Heart left ventricle (tissue), 16 donors: ENCODE measurements around the gene TOPAZ1. TPM values are rescaled to one million over a fixed set of nuclear protein-coding genes. Genes with fewer than 3 reads are reported as not detected.

ENCODE experiments used
- ATAC-seq, 4 donors: fragments of 200-7000 bp; cut with Tn5 transposase; one replicate each; pipeline ENCODE4 v1.9.1; 2020 to 2022; ENCODE audit warnings: moderate library complexity in 4 of 4, mild to moderate bottlenecking in 3 of 4, moderate number of reproducible peaks in 1 of 4
- DNase-seq, 5 donors: peaks; one replicate each; pipeline ENCODE4 v3.0.0-alpha.2; 2020
- H3K27ac ChIP-seq, 12 donors: fragments of 200-600 bp; sonication (generic) in 4 of 12; one replicate each; pipeline versions ENCODE4 v1.5.0 to v1.8.0; 2016 to 2022; ENCODE audit warnings: mild to moderate bottlenecking in 2 of 12
- H3K27me3 ChIP-seq, 9 donors: fragments of 200-600 bp; sonication (generic) in 2 of 9; one replicate each; pipeline versions ENCODE4 v1.5.1 to v1.8.0; 2016 to 2022; ENCODE audit warnings: mild to moderate bottlenecking in 3 of 9
- H3K36me3 ChIP-seq, 9 donors: fragments of 200-600 bp; sonication (generic) in 2 of 9; one replicate each; pipeline versions ENCODE4 v1.5.0 to v1.8.0; 2018 to 2022; ENCODE audit warnings: mild to moderate bottlenecking in 2 of 9
- H3K4me1 ChIP-seq, 12 donors: fragments of 200-600 bp; sonication (generic) in 4 of 12; one replicate each; pipeline versions ENCODE4 v1.5.0 to v1.8.0; 2016 to 2022; ENCODE audit warnings: mild to moderate bottlenecking in 3 of 12
- H3K4me3 ChIP-seq, 12 donors: fragments of 200-600 bp; sonication (generic) in 4 of 12; one replicate each; pipeline versions ENCODE4 v1.5.0 to v1.8.0; 2017 to 2022; ENCODE audit warnings: mild to moderate bottlenecking in 9 of 12, moderate library complexity in 4 of 12
- H3K9me3 ChIP-seq, 12 donors: fragments of 200-600 bp; sonication (generic) in 4 of 12; one replicate each; pipeline versions ENCODE4 v1.5.0 to v1.8.0; 2016 to 2022; ENCODE audit warnings: mild to moderate bottlenecking in 1 of 12
- CTCF ChIP-seq, 12 donors: fragments of 200-600 bp; sonication (generic) in 4 of 12; IDR thresholded peaks; one replicate each; pipeline versions ENCODE4 v1.5.0 to v1.8.0; 2018 to 2022; ENCODE audit warnings: antibody characterized with exemption in 12 of 12, mild to moderate bottlenecking in 5 of 12
- POLR2A ChIP-seq, 2 donors: fragments of 450-650 bp; IDR thresholded peaks; one replicate each; pipeline ENCODE4 v1.6.1; 2017; ENCODE audit warnings: antibody characterized with exemption in 2 of 2, mild to moderate bottlenecking in 2 of 2, moderate library complexity in 2 of 2
- WGBS, 4 donors: extraction: QIAGEN DNeasy Blood & Tissue Kit in 2 of 4; methylation state at CpG; one replicate each; pipeline versions ENCODE4 v1.1.5 to v1.1.7; 2013 to 2018; 5-methylcytosine and 5-hydroxymethylcytosine counted together
- intact Hi-C, 10 donors: fragments of 100-400 bp; cut with DNase I; formaldehyde crosslinking; loops; one replicate each; pipeline versions ENCODE4 v1.11.1 to v1.14.2; 2022
- polyA plus RNA-seq, 2 donors: library from polyadenylated mRNA; stranded (reverse); fragments of 200-250 nt; gene quantifications; one replicate each; pipeline ENCODE4 v1.2.3, GENCODE V29; 2013
- total RNA-seq, 9 donors: library from RNA; depleted of rRNA in 2 of 9; stranded (reverse); fragments of >200 nt in 2 of 9; fragmentation: NEBNext Ultra II Directional in 3 of 9; extraction: Animal tissue kit (Norgen Biotek cat#: 25700) in 3 of 9; gene quantifications; one replicate each; pipeline versions ENCODE4 v1.1.0 to v1.2.4, GENCODE V29; 2016 to 2023
- donor health status: ischemic (EF 13 %, LVEDD 7.1; RV severe dilation, severe dysfunction).
- donor health status: healthy with polysubstance abuse.
- donor health status: DM: no; HTN: yes; CAD: no.
- donor health status: DM: no; HTN: no; CAD: no.
- donor health status: ischemic (EF 25% LVEDD 6.9; RV normal size, moderate dysfunction).
- donor health status: ischemic (EF 25% LVEDD 5.7; RV mildly dilated, moderate dysfunction).
- donor health status: healthy.
- donor health status: DM: yes; HTN: yes; CAD: no.
- donor health status: ischemic (EF 35%, LVEDD 5.7; RV mildly dilated, moderate dysfunction).
- donor health status: nonischemic (EF 11% LVEDD 7.7; RV severe dilation, severe dysfunction).
- donor health status: DM: yes; HTN: yes; CAD: no.
- donor health status: PGD.
- donor health status: ischemic (EF 29% LVEDD 5.4; RV normal size, mild dysfunction).
- donor health status: nonischemic (EF 23%, LVEDD 6.1; RV moderate dilation, normal function).

The TOPAZ1 gene
- total and polyA plus RNA-seq, 11 donors: not detected

GRCh38 chr3:44321335-44321734 lies 79.6 kb downstream of the TOPAZ1 start:
- WGBS, 4 donors: 51 to 66% (median 53%) methylated on average over 3 of the region's 3 CpGs
- H3K36me3 ChIP-seq: no peaks in the 10 kb centered on the region
- no peak overlapping the region for H3K4me3 ChIP-seq
- peaks cover 0 to 7% (median 0%) of the 10 kb centered on the region in 9 donors for H3K27me3 ChIP-seq
- ATAC-seq (no peak), DNase-seq (no peak)
- H3K27ac ChIP-seq: no peak overlapping the region
- no peaks in the 10 kb centered on the region for H3K4me1 ChIP-seq
- intact Hi-C loops: loop anchor here in 4 of 10 donors (5.0 to 10.0 kb wide), 4 partner anchors 116 to 303 kb away; partner anchors contain the start of genes ZNF445 (in 4 of the 4) and ZNF197 (in 1 of the 4)
- no peaks in the 10 kb centered on the region for H3K9me3 ChIP-seq
- TF ChIP-seq CTCF (IDR thresholded peaks at IDR 0.05): no peak
- no peak for TF ChIP-seq POLR2A (IDR thresholded peaks at IDR 0.05)

GRCh38 chr3:44323341-44323955 lies 81.8 kb downstream of the TOPAZ1 start:
- peak; percentile 60 to 92 (median 82) for TF ChIP-seq CTCF (IDR thresholded peaks at IDR 0.05)
- no peak for TF ChIP-seq POLR2A (IDR thresholded peaks at IDR 0.05)
- no peak overlapping the region for H3K27ac ChIP-seq
- H3K27me3 ChIP-seq: no peaks in the 10 kb centered on the region
- no peaks in the 10 kb centered on the region for H3K9me3 ChIP-seq
- WGBS, 4 donors: 3 to 6% (median 4%) methylated on average over 4 of the region's 4 CpGs
- DNase-seq (peak in 4 of 5 donors; percentile 53 to 73 (median 60)), ATAC-seq (peak in 2 of 4 donors; percentile 34 to 48)
- no peaks in the 10 kb centered on the region for H3K4me1 ChIP-seq
- intact Hi-C loops: loop anchor here in 4 of 10 donors (5.0 to 10.0 kb wide), 4 partner anchors 114 to 301 kb away; partner anchors contain the start of genes ZNF445 (in 4 of the 4) and ZNF197 (in 1 of the 4)
- no peak overlapping the region for H3K4me3 ChIP-seq
- H3K36me3 ChIP-seq: no peaks in the 10 kb centered on the region

DNA sequence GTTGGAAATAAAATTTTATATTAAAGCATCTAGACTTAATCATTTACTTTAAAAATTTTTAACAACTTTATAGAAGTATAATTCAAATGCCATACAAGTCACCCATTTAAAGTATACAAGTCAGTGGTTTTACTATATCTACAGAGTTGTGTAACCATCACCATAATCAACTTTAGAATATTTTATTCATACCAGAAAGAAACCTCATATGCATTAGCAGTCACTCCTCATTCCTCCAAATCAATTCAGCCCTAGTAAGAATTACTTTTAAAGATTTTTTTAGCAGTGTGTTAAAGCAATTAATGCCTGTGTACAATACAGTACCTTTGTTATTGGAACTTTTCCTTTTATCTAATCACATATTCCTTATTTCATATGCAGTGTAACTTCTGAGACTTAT lies 82.9 kb downstream of the TOPAZ1 start:
- no peaks in the 10 kb centered on the region for H3K4me1 ChIP-seq
- no peak for ATAC-seq
- no peak overlapping the region for H3K4me3 ChIP-seq
- DNase-seq: no peak
- TF ChIP-seq CTCF (IDR thresholded peaks at IDR 0.05) (no peak), POLR2A (IDR thresholded peaks at IDR 0.05) (no peak)
- H3K27ac ChIP-seq: no peak overlapping the region
- H3K36me3 ChIP-seq: no peaks in the 10 kb centered on the region
- H3K27me3 ChIP-seq: no peaks in the 10 kb centered on the region
- intact Hi-C loops: loop anchor here in 5 of 10 donors (2.0 to 10.0 kb wide), 5 partner anchors 113 to 300 kb away; partner anchors contain the start of genes ZNF445 (in 4 of the 5) and ZNF197 (in 1 of the 5)
- H3K9me3 ChIP-seq: no peaks in the 10 kb centered on the region

DNA sequence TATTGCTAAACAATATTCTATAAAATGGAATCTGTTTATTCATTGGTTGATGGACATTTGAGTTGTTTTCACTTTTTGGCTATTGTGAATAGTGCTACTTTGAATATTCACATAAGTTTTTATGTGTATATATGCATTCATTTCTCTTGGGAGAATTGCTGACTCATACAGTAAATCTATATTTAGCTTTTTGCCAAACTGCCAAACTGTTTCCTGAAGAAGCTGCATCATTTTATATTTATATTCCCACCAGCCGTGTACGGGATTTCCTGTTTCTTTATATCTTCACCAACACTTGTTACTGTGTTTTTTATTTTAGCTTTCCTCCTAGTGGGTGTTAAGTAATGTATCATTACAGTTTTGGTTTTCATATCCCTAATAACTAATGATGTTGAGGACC lies 84.3 kb downstream of the TOPAZ1 start:
- H3K27ac ChIP-seq: peak overlapping the region in 2 of 12 donors; percentile 11 to 66
- intact Hi-C loops: loop anchor here in 4 of 10 donors (10.0 kb wide), 2 partner anchors 149 to 299 kb away; partner anchors contain the start of genes ZNF445 (in 3 of the 4) and ZNF197 (in 1 of the 4)
- no peaks in the 10 kb centered on the region for H3K9me3 ChIP-seq
- no peaks in the 10 kb centered on the region for H3K4me1 ChIP-seq
- H3K36me3 ChIP-seq: no peaks in the 10 kb centered on the region
- no peaks in the 10 kb centered on the region for H3K27me3 ChIP-seq
- DNase-seq (no peak), ATAC-seq (no peak)
- no peak overlapping the region for H3K4me3 ChIP-seq
- TF ChIP-seq CTCF (IDR thresholded peaks at IDR 0.05): no peak
- no peak for TF ChIP-seq POLR2A (IDR thresholded peaks at IDR 0.05)
- 6 to 11% (median 8%) methylated on average over 2 of the region's 2 CpGs for WGBS, 4 donors
